Measurements from ENCODE around the gene GCK.

The GCK gene

GRCh38 chr7:44098092-44099068 lies 90.9 kb downstream of the GCK start:
- Histone ChIP-seq H2BK15ac (replicated peaks; ENCODE audit: low read depth) (no peak overlapping the region), H3K4ac (ENCODE audit: low read depth, low read length) (no peak overlapping the region), H3K27me3 (ENCODE audit: insufficient read depth, low read length, poor library complexity) (no peaks in the 10 kb centered on the region), H3K56ac (ENCODE audit: low read length) (no peak overlapping the region), H2AK5ac (ENCODE audit: low read length) (no peak overlapping the region), H4K5ac (ENCODE audit: low read length) (no peak overlapping the region), H3K27ac (ENCODE audit: low read depth, low read length) (no peak overlapping the region), H3K36me3 (ENCODE audit: control insufficient read depth, insufficient read depth, low read length) (no peaks in the 10 kb centered on the region), H3K23ac (ENCODE audit: low read length) (no peak overlapping the region), H3K4me2 (ENCODE audit: low read length) (no peak overlapping the region), H3K9ac (ENCODE audit: low read length) (no peak overlapping the region), H4K8ac (ENCODE audit: low read depth, low read length) (no peak overlapping the region), H2BK120ac (ENCODE audit: low read depth, low read length) (no peak overlapping the region), H2BK5ac (ENCODE audit: low read length) (no peak overlapping the region), H3K4me1 (ENCODE audit: control insufficient read depth, low read depth, low read length) (no peaks in the 10 kb centered on the region), H3K18ac (ENCODE audit: low read length) (no peak overlapping the region), H3K79me2 (ENCODE audit: control insufficient read depth, insufficient read depth, low read length) (no peaks in the 10 kb centered on the region), H3K4me3 (ENCODE audit: low read length) (no peak overlapping the region), H3K79me1 (ENCODE audit: low read length) (no peaks in the 10 kb centered on the region)
- no peak for DNase-seq
- WGBS (ENCODE audit: extremely low coverage, insufficient coverage, low lambda C conversion rate), result no CpG with 5 or more reads among the region's 6 CpGs

GRCh38 chr7:44097064-44097932 lies 91.9 kb downstream of the GCK start:
- WGBS (ENCODE audit: extremely low coverage, insufficient coverage, low lambda C conversion rate), result no CpG with 5 or more reads among the region's 9 CpGs
- H2BK15ac ChIP-seq (replicated peaks; ENCODE audit: low read depth), result no peak overlapping the region
- H3K27me3 ChIP-seq (ENCODE audit: insufficient read depth, low read length, poor library complexity), result no peaks in the 10 kb centered on the region
- no peak overlapping the region for H3K9ac ChIP-seq (ENCODE audit: low read length)
- H2BK120ac ChIP-seq (ENCODE audit: low read depth, low read length), result no peak overlapping the region
- H3K23ac ChIP-seq (ENCODE audit: low read length), result no peak overlapping the region
- H3K4ac ChIP-seq (ENCODE audit: low read depth, low read length), result no peak overlapping the region
- no peak overlapping the region for H3K4me3 ChIP-seq (ENCODE audit: low read length)
- H3K79me2 ChIP-seq (ENCODE audit: control insufficient read depth, insufficient read depth, low read length), result no peaks in the 10 kb centered on the region
- no peak overlapping the region for H3K56ac ChIP-seq (ENCODE audit: low read length)
- no peak overlapping the region for H2BK5ac ChIP-seq (ENCODE audit: low read length)
- no peak overlapping the region for H3K18ac ChIP-seq (ENCODE audit: low read length)
- no peak overlapping the region for H3K4me2 ChIP-seq (ENCODE audit: low read length)
- no peaks in the 10 kb centered on the region for H3K36me3 ChIP-seq (ENCODE audit: control insufficient read depth, insufficient read depth, low read length)
- H2AK5ac ChIP-seq (ENCODE audit: low read length), result no peak overlapping the region
- no peaks in the 10 kb centered on the region for H3K79me1 ChIP-seq (ENCODE audit: low read length)
- no peak for DNase-seq
- H3K27ac ChIP-seq (ENCODE audit: low read depth, low read length), result no peak overlapping the region
- no peak overlapping the region for H4K8ac ChIP-seq (ENCODE audit: low read depth, low read length)
- no peak overlapping the region for H4K5ac ChIP-seq (ENCODE audit: low read length)
- H3K4me1 ChIP-seq (ENCODE audit: control insufficient read depth, low read depth, low read length), result no peaks in the 10 kb centered on the region

- DNase-seq, result no peak
- Histone ChIP-seq H3K4me2 (ENCODE audit: low read length) (no peak overlapping the region), H3K4me1 (ENCODE audit: control insufficient read depth, low read depth, low read length) (no peaks in the 10 kb centered on the region), H3K79me2 (ENCODE audit: control insufficient read depth, insufficient read depth, low read length) (no peaks in the 10 kb centered on the region), H2BK5ac (ENCODE audit: low read length) (no peak overlapping the region), H3K27ac (ENCODE audit: low read depth, low read length) (no peak overlapping the region), H3K9ac (ENCODE audit: low read length) (no peak overlapping the region), H4K5ac (ENCODE audit: low read length) (no peak overlapping the region), H3K23ac (ENCODE audit: low read length) (no peak overlapping the region), H3K18ac (ENCODE audit: low read length) (no peak overlapping the region), H3K79me1 (ENCODE audit: low read length) (no peaks in the 10 kb centered on the region), H3K4me3 (ENCODE audit: low read length) (no peak overlapping the region), H4K8ac (ENCODE audit: low read depth, low read length) (no peak overlapping the region), H2BK120ac (ENCODE audit: low read depth, low read length) (no peak overlapping the region), H2BK15ac (replicated peaks; ENCODE audit: low read depth) (no peak overlapping the region), H3K4ac (ENCODE audit: low read depth, low read length) (no peak overlapping the region), H3K56ac (ENCODE audit: low read length) (no peak overlapping the region), H3K36me3 (ENCODE audit: control insufficient read depth, insufficient read depth, low read length) (no peaks in the 10 kb centered on the region), H2AK5ac (ENCODE audit: low read length) (no peak overlapping the region), H3K27me3 (ENCODE audit: insufficient read depth, low read length, poor library complexity) (no peaks in the 10 kb centered on the region)
- WGBS (ENCODE audit: extremely low coverage, insufficient coverage, low lambda C conversion rate), result no CpG with 5 or more reads among the region's 8 CpGs
Measured at GRCh38 chr7:44096326-44096881, 92.8 kb downstream of the GCK start.

GRCh38 chr7:44095781-44096180 lies 93.5 kb downstream of the GCK start:
- Histone ChIP-seq H4K5ac (ENCODE audit: low read length) (no peak overlapping the region), H3K56ac (ENCODE audit: low read length) (no peak overlapping the region), H2AK5ac (ENCODE audit: low read length) (no peak overlapping the region), H3K4me2 (ENCODE audit: low read length) (no peak overlapping the region), H2BK15ac (replicated peaks; ENCODE audit: low read depth) (no peak overlapping the region), H3K79me2 (ENCODE audit: control insufficient read depth, insufficient read depth, low read length) (no peaks in the 10 kb centered on the region), H3K27me3 (ENCODE audit: insufficient read depth, low read length, poor library complexity) (no peaks in the 10 kb centered on the region), H3K9ac (ENCODE audit: low read length) (no peak overlapping the region), H3K36me3 (ENCODE audit: control insufficient read depth, insufficient read depth, low read length) (no peaks in the 10 kb centered on the region), H3K4me3 (ENCODE audit: low read length) (no peak overlapping the region), H3K23ac (ENCODE audit: low read length) (no peak overlapping the region), H3K27ac (ENCODE audit: low read depth, low read length) (no peak overlapping the region), H3K18ac (ENCODE audit: low read length) (no peak overlapping the region), H3K4ac (ENCODE audit: low read depth, low read length) (no peak overlapping the region), H2BK120ac (ENCODE audit: low read depth, low read length) (no peak overlapping the region), H3K79me1 (ENCODE audit: low read length) (no peaks in the 10 kb centered on the region), H4K8ac (ENCODE audit: low read depth, low read length) (no peak overlapping the region), H3K4me1 (ENCODE audit: control insufficient read depth, low read depth, low read length) (no peaks in the 10 kb centered on the region), H2BK5ac (ENCODE audit: low read length) (no peak overlapping the region)
- no peak for DNase-seq
- no CpG with 5 or more reads among the region's 3 CpGs for WGBS (ENCODE audit: extremely low coverage, insufficient coverage, low lambda C conversion rate)

GRCh38 chr7:44094883-44095592 lies 94.2 kb downstream of the GCK start:
- no peak overlapping the region for H4K8ac ChIP-seq (ENCODE audit: low read depth, low read length)
- no peak overlapping the region for H2BK15ac ChIP-seq (replicated peaks; ENCODE audit: low read depth)
- H2BK120ac ChIP-seq (ENCODE audit: low read depth, low read length), result no peak overlapping the region
- no peaks in the 10 kb centered on the region for H3K36me3 ChIP-seq (ENCODE audit: control insufficient read depth, insufficient read depth, low read length)
- no peak for DNase-seq
- H2AK5ac ChIP-seq (ENCODE audit: low read length), result no peak overlapping the region
- no peak overlapping the region for H3K9ac ChIP-seq (ENCODE audit: low read length)
- H3K4me2 ChIP-seq (ENCODE audit: low read length), result no peak overlapping the region
- no peaks in the 10 kb centered on the region for H3K79me1 ChIP-seq (ENCODE audit: low read length)
- no peak overlapping the region for H3K27ac ChIP-seq (ENCODE audit: low read depth, low read length)
- no peaks in the 10 kb centered on the region for H3K4me1 ChIP-seq (ENCODE audit: control insufficient read depth, low read depth, low read length)
- no peak overlapping the region for H3K56ac ChIP-seq (ENCODE audit: low read length)
- no CpG with 5 or more reads among the region's 2 CpGs for WGBS (ENCODE audit: extremely low coverage, insufficient coverage, low lambda C conversion rate)
- no peaks in the 10 kb centered on the region for H3K79me2 ChIP-seq (ENCODE audit: control insufficient read depth, insufficient read depth, low read length)
- H3K4me3 ChIP-seq (ENCODE audit: low read length), result no peak overlapping the region
- H3K27me3 ChIP-seq (ENCODE audit: insufficient read depth, low read length, poor library complexity), result no peaks in the 10 kb centered on the region
- H3K4ac ChIP-seq (ENCODE audit: low read depth, low read length), result no peak overlapping the region
- H2BK5ac ChIP-seq (ENCODE audit: low read length), result no peak overlapping the region
- no peak overlapping the region for H3K23ac ChIP-seq (ENCODE audit: low read length)
- H3K18ac ChIP-seq (ENCODE audit: low read length), result no peak overlapping the region
- H4K5ac ChIP-seq (ENCODE audit: low read length), result no peak overlapping the region

Measured in mesendoderm (in vitro differentiated cells).